Left hindlimb (tissue), 1 donor: ENCODE measurements around the gene CYP4F22.
A peak's percentile ranks its signal among the peaks of the same experiment; 100 is the strongest.
"Not testable (repeated sequence)": the region's sequence is repeated elsewhere in the genome, so short reads cannot be mapped to it uniquely, and the experiment has no call there.

Source experiments
- DNase-seq: peaks from one replicate; pipeline ENCODE4 v3.0.0-alpha.2; 2018

CYP4F22 gene

GRCh38 chr19:15577184-15577771, 69.0 kb downstream of the CYP4F22 start:
- no peak for DNase-seq

DNA sequence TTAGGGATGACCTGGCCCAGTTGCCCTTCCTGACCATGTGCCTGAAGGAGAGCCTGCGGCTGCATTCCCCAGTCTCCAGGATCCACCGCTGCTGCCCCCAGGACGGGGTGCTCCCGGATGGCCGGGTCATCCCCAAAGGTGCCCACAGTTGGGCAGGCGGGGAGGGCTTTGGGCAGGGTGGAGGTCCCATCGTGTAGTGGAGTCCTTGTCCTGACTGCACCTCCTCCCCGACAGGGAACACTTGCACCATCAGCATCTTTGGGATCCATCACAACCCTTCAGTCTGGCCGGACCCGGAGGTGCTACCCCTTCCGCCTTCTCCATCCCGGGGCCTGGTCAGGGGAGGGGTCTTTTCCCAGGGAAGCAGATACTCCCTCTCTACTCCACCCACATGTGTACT, 75.0 kb downstream of the CYP4F22 start:
- no peak for DNase-seq

DNA sequence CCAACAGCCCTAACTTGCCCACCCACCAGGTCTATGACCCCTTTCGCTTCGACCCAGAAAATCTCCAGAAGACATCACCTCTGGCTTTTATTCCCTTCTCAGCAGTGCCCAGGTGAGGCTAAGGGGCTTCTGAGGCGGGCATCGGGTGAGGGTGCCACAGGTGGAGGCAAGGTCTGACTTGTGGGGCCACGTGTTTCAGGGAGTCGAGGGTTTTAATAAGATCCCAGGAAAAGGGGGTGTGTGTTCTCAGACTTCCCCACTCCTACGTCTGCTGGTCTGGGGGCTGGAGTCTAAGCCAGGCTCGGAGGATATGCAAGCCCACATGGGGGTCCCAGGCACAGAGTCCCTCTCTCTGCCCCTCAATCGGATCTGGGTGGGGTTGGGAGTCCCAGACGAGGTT, 75.8 kb downstream of the CYP4F22 start:
- DNase-seq = no peak

DNA sequence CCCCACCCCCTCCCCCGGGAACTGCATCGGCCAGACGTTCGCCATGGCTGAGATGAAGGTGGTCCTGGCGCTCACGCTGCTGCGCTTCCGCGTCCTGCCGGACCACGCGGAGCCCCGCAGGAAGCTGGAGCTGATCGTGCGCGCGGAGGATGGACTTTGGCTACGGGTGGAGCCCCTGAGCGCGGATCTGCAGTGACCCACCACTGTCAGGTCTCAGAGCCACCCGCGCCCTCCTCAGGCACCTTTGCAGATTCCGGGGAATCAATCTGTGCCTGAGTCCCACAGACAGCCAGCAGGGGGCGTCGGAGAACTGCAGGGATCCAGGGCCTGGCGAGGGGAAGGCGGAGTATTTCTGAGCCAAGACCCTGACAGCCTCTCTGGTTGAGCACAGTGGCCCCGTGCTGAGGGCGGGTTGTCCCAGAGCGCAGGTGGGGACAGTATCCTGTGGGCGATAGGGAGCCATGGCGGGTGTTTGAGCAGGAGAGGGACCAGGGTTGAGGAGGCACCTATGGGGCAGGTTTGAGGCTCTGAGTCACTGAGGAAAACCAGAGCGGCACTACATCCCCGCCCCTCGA, 76.3 kb downstream of the CYP4F22 start:
- peak; percentile 75 for DNase-seq

DNA sequence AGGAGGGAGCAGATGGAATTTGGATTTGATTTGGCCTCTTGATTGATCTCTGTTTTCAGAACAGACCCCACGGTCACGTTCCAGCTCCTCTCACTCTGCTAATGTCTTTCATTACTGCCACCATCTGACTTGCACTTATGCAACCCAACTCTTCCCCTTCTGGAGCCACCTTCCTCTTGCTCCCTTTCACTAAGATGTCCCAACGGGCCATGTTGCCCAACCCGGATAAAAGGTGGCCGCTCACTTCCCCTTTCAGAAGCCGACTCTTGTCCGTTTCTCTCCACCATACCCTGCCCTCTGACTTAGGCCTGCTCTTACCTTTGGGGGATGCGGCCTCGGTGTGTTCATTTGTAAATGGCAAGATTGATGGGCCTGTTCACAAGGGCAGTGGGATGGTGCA, 79.3 kb downstream of the CYP4F22 start:
- DNase-seq = no peak

DNA sequence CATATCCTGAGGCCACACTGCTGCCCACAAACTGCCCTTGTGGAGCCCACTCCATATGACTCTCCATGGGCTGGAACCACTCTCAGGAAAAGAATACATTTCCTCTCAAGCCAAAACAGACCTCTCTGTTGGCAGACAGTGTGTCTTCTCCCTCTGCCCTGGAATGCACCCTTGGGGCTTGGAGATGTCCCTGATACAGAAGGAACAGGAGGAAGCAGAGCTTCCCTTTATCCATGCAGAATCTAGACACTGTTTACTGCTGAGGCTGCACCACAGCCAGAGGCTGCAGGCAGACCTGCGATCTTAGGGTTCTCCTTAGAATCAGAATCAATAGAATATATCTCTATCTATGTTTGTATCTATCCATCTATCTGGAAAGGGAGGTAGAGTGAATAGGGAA, 79.9 kb downstream of the CYP4F22 start:
- DNase-seq = no peak

DNA sequence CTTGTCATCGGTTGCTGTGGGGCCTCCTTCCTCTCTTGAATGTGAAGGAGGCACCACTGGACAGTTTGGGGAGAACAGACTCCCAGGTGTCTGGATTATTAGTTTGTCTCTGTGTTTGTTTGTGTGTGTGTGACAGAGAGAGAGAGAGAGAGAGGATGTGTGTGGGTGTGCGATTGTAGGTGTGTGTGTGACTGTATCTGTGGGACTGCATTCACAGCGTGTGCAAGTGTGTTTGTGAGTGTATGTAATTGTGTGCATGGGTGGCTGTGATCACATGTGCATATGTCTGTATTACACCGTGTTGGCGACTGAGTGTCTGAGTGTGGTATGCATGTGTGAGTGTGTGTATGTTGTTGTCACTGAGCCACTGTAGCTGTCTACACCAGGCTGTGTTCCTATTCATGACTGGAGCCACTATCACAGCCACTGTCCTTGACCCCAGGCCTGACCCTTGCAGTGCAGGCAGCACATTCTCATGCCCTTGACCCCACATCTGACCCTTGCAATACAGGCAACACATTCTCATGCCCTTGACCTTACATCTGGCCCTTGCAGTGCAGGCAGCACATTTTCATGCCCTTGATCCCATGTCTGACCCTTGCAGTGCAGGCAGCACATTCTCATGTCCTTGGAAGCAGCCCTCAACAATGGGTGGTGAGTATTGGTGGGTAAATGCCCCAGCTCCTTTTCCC, 81.6 kb downstream of the CYP4F22 start:
- no peak for DNase-seq

DNA sequence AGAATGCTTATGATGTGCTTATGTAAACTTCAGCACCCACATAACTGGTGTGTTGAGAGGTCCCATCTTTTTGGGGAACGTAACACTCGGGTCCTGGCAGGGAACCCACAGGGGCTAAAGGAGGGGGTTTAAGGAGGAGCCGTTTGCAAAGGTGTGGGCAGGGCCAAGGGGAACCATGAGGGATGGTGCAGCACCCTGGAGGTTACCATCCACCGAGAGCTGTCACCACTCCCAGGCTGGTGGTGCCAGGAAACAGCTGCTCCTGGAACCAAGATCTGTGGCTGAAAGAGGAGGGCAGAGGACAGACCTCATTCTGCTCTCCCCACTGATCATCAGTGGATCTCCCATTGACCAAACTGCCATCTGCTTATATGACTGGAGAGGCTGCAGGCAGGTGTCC, 83.5 kb downstream of the CYP4F22 start:
- no peak for DNase-seq

DNA sequence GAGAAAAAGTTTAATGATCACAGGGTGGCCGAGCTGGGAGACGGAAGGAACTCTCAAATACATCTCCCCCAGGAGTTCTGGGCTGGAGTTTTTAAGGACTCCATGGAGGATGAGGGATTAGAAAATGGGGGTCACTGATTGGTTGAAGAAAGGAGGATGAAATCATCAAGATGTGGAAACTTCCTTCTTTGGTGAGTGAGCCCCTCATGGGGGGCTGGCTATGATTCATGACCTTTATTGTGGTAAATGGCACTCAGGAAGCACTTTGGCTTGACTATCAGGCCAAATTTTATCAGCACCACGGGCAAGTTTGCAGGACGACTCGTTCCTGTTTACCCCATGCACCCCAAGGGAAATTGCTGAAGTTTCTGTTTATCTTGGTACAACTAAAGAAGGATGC, 84.2 kb downstream of the CYP4F22 start:
- not testable (repeated sequence) for DNase-seq

GRCh38 chr19:15593766-15594165, 85.4 kb downstream of the CYP4F22 start:
- DNase-seq = not testable (repeated sequence)

- DNase-seq = no peak
Measured at GRCh38 chr19:15595069-15595468, 86.7 kb downstream of the CYP4F22 start.
